NB4 (cell line): ENCODE measurements around the gene AK3.
"Not testable (repeated sequence)": the region's sequence is repeated elsewhere in the genome, so short reads cannot be mapped to it uniquely, and the experiment has no call there.

Experiments used
- DNase-seq: peaks from one replicate; pipeline ENCODE4 v3.0.0; 2010; ENCODE audit warnings: low read depth
- H3K4me3 ChIP-seq: one replicate; pipeline ENCODE4 v1.5.1; 2011; ENCODE audit warnings: mild to moderate bottlenecking, low read depth, low read length, moderate library complexity
- MYC ChIP-seq: IDR thresholded peaks from 2 replicates; pipeline ENCODE4 v1.6.1; 2011; ENCODE audit warnings: low read depth, low read length
- POLR2A ChIP-seq: IDR thresholded peaks from 2 replicates; pipeline ENCODE4 v1.6.1; 2011; ENCODE audit warnings: mild to moderate bottlenecking; ENCODE audit not compliant: insufficient read length; ENCODE audit errors: extremely low read depth
- TF ChIP-seq, protein P1 (sequence below): IDR thresholded peaks from one replicate; pipeline ENCODE4 v1.5.1; 2012; ENCODE audit warnings: low read depth, low read length
- TF ChIP-seq, protein P2 (sequence below): IDR thresholded peaks from 2 replicates; pipeline ENCODE4 v1.6.1; 2011; ENCODE audit warnings: low read depth, low read length

Gene AK3

DNA sequence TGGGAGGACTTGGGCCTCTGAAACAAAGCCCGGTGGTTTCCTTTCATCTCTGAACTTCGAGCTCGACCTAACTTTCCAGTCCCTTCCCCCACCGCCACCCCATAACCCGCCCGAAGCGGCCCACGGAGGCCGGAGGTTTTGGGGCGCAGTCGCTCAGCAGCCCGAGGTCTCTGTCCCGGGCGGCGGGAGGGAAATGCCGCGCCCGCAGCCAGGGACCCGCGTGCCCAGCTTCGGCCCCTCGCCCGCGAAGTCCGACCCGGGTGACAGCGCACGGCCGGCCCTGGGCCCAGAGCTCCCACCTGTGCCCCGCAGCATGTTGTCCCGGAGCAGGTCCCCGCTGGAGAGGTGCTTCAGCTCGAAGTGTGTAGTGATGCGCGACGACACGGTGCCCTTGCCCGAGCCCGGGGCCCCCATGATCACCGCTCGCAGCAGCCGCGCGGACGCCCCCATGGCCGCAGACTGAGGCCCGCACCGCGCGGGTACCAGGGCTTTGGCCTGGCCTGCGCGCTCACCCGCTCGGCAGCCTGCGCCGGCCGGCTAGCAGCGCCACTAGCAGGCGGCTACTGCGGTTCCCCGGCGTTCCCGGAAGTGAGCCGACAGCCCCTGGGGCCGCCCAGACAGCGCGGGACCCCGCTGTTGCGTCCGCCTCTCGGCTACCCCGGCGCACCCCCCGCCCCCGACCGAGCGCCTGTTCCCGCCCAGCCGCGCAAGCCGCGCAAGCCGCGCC, at the start of gene AK3:
TSS of gene AK3 (minus strand) at position 565 of the 727 bp plus-strand sequence. CDS start at position 450, 115 bp downstream.
- TF ChIP-seq, protein P1, sequence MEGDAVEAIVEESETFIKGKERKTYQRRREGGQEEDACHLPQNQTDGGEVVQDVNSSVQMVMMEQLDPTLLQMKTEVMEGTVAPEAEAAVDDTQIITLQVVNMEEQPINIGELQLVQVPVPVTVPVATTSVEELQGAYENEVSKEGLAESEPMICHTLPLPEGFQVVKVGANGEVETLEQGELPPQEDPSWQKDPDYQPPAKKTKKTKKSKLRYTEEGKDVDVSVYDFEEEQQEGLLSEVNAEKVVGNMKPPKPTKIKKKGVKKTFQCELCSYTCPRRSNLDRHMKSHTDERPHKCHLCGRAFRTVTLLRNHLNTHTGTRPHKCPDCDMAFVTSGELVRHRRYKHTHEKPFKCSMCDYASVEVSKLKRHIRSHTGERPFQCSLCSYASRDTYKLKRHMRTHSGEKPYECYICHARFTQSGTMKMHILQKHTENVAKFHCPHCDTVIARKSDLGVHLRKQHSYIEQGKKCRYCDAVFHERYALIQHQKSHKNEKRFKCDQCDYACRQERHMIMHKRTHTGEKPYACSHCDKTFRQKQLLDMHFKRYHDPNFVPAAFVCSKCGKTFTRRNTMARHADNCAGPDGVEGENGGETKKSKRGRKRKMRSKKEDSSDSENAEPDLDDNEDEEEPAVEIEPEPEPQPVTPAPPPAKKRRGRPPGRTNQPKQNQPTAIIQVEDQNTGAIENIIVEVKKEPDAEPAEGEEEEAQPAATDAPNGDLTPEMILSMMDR, result peak; percentile 25
- TF ChIP-seq, protein P2, sequence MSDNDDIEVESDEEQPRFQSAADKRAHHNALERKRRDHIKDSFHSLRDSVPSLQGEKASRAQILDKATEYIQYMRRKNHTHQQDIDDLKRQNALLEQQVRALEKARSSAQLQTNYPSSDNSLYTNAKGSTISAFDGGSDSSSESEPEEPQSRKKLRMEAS, result no peak; the same call in none of the 2 replicates
- TF ChIP-seq MYC (peak; percentile 86), POLR2A (peak; percentile 94)
- peak; percentile 98 for DNase-seq
- H3K4me3 ChIP-seq, result peak within 1 kb of the TSS; percentile 86

DNA sequence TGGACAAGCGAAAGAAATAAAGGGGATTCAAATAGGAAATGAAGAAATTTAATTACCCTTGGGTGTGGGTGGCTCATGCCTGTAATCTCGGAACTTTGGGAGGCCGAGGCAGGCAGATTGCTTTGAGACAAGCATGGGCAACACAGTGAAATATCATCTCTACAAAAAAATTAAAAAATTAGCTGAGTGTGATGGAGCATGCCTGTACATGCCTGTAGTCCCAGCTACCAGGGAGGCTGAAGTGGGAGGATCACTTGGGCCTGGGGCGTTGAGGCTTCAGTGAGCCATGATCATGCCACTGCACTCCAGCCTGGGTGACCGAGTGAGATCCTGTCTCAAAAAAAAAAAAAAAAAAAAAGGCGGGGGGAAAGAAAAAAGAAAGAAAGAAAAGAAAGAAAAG, 47.7 kb upstream of the AK3 start:
- no peak for DNase-seq
- TF ChIP-seq POLR2A (no peak), MYC (no peak)
- TF ChIP-seq, protein P1, result no peak
- TF ChIP-seq, protein P2, result no peak
- H3K4me3 ChIP-seq, result no peak overlapping the region

DNA sequence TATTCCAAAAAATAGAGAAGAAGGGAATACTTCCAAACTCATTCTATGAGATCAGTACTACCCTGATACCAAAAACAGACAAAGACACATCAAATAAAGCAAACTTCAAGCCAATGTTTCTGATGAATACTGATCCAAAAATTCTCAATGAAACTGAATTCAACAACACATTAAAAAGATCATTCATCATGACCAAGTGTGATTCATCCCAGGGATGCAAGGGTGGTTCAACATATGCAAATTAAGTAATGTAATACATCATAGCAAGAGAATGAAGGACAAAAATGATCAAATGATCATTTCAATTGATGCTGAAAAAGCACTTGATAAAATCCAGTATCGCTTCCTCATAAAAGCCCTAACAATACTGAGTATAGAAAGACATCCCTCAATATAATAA, 46.9 kb upstream of the AK3 start:
- H3K4me3 ChIP-seq, result no peak overlapping the region
- no peak for DNase-seq
- TF ChIP-seq POLR2A (no peak), MYC (no peak)
- TF ChIP-seq, protein P2, result no peak
- TF ChIP-seq, protein P1, result no peak

DNA sequence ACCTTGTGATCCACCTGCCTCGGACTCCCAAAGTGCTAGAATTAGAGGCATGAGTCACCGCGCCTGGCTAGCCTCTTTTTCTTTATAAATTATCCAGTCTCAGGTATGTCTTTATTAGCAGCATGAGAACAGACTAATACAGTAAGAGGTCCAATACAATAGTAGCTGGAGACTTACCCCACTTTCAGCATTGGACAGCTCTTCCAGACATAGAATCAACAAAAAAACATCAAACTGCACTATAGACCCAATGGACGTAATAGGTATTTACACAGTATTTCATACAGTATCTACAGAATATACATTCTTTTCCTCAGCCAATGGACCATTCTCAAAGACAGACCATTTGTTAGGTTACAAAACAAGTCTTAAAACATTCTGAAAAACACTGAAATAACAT, 45.6 kb upstream of the AK3 start:
- no peak for DNase-seq
- TF ChIP-seq MYC (no peak), POLR2A (no peak)
- TF ChIP-seq, protein P2, result no peak
- TF ChIP-seq, protein P1, result no peak
- H3K4me3 ChIP-seq, result no peak overlapping the region

DNA sequence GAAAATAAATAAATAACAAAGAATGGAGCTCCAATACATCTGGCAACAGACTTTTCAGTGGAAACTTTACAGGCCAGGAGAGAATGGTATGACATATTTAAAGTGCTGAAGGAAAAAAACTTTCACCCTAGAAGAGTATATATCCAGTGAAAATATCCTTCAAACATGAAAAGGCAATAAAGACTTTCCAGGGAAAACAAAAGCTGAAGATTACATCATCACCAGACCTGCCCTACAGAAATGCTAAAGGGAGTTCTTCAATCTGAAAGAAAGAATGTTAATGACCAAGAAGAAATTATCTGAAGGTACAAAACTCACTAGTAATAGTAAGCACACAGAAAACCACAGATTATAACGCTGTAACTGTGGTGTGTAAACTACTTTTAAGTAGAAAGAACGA, 43.4 kb upstream of the AK3 start:
- H3K4me3 ChIP-seq, result no peak overlapping the region
- TF ChIP-seq, protein P1, result no peak
- TF ChIP-seq MYC (no peak), POLR2A (no peak)
- TF ChIP-seq, protein P2, result no peak
- no peak for DNase-seq

DNA sequence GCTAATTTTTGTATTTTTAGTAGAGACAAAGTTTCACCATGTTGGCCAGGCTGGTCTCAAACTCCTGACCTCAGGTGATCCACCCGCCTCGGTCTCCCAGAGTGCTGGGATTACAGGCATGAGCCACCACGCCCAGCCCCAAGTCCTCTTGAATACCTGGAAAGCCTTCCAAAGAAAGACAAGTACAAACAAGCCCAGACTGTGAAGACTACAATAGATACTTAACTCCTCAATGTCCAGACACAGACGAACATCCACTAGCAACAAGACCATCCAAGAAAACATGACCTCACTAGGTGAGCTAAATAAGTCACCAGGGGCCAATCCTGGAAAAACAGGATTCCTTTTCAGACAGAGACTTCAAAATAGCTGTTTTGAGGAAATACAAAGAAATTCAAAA, 42.2 kb upstream of the AK3 start:
- H3K4me3 ChIP-seq, DNase-seq: not testable (repeated sequence)
